Activated T-helper 1 cell treated with Interleukin-2 at 50 U/mL for 16 hours (primary cell): ENCODE results near the gene SLC41A3.
"Not testable (repeated sequence)": the region's sequence is repeated elsewhere in the genome, so short reads cannot be mapped to it uniquely, and the experiment has no call there.

Experiments used
- DNase-seq: peaks from one replicate; pipeline ENCODE4 v3.0.0-alpha.2; 2020; ENCODE audit warnings: low read depth

Gene SLC41A3

GRCh38 chr3:126053513-126053912 lies 30.4 kb downstream of the SLC41A3 start:
- no peak for DNase-seq

- no peak for DNase-seq
Measured at GRCh38 chr3:126052196-126053058, 31.5 kb downstream of the SLC41A3 start.

GRCh38 chr3:126051741-126052140 lies 32.2 kb downstream of the SLC41A3 start:
- no peak for DNase-seq

GRCh38 chr3:126051234-126051633 lies 32.7 kb downstream of the SLC41A3 start:
- DNase-seq: no peak

GRCh38 chr3:126050626-126051025 lies 33.3 kb downstream of the SLC41A3 start:
- DNase-seq: no peak

GRCh38 chr3:126050050-126050392 lies 33.9 kb downstream of the SLC41A3 start:
- no peak for DNase-seq

- DNase-seq: no peak
Measured at GRCh38 chr3:126049289-126050049, 34.5 kb downstream of the SLC41A3 start.

- no peak for DNase-seq
Measured at GRCh38 chr3:126040386-126040785, 43.5 kb downstream of the SLC41A3 start.

- no peak for DNase-seq
Measured at GRCh38 chr3:126039870-126040269, 44.1 kb downstream of the SLC41A3 start.

- DNase-seq: not testable (repeated sequence)
Measured at GRCh38 chr3:126038791-126039190, 45.1 kb downstream of the SLC41A3 start.

- DNase-seq: no peak
Measured at GRCh38 chr3:126036056-126036549, 47.8 kb downstream of the SLC41A3 start.

- no peak for DNase-seq
Measured at GRCh38 chr3:126035362-126036050, 48.4 kb downstream of the SLC41A3 start.

GRCh38 chr3:126034481-126035361 lies 49.2 kb downstream of the SLC41A3 start:
- no peak for DNase-seq

- no peak for DNase-seq
Measured at GRCh38 chr3:126033765-126034164, 50.2 kb downstream of the SLC41A3 start.

GRCh38 chr3:126033051-126033745 lies 50.7 kb downstream of the SLC41A3 start:
- no peak for DNase-seq

GRCh38 chr3:126031981-126032471 lies 51.9 kb downstream of the SLC41A3 start:
- DNase-seq: no peak

- DNase-seq: no peak
Measured at GRCh38 chr3:126030455-126030854, 53.5 kb downstream of the SLC41A3 start.

- DNase-seq: no peak
Measured at GRCh38 chr3:126029241-126029640, 54.7 kb downstream of the SLC41A3 start.

GRCh38 chr3:126028096-126028495 lies 55.8 kb downstream of the SLC41A3 start:
- no peak for DNase-seq

- no peak for DNase-seq
Measured at GRCh38 chr3:126026761-126027160, 57.2 kb downstream of the SLC41A3 start.

- DNase-seq: no peak
Measured at GRCh38 chr3:126026277-126026751, 57.6 kb downstream of the SLC41A3 start.
